ENCODE measurements around the gene ARSI.
A peak's percentile ranks its signal among the peaks of the same experiment; 100 is the strongest.

Gene ARSI

DNA sequence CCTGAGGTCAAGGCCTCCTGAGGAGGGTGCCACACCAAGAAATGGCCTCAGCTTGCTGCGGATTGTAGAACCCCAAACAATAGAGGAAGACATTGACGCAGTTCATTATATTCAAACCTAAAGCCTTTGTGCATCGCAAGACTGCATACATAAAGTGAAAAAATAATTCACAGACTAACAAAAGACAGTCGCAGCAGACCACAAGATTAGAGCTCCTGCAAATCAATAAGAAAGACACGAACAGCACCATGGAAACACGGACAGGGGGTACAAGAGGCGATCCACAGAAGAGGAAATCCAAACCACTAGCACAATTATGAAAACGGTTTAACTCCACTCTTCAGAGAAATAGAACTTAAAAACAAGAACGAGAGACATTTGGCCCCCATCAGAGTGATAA is 44.7 kb upstream of the ARSI start:
- no CpG with 5 or more reads among the region's 9 CpGs for WGBS, 2 donors (ENCODE audit: extremely low coverage in 2 of 2, insufficient read length in 2 of 2, insufficient replicate concordance in 1 of 2)
- H3K18ac ChIP-seq (ENCODE audit: low read length), result no peak overlapping the region
- no peak overlapping the region for H3K27ac ChIP-seq (replicated peaks; ENCODE audit: low read length)

DNA sequence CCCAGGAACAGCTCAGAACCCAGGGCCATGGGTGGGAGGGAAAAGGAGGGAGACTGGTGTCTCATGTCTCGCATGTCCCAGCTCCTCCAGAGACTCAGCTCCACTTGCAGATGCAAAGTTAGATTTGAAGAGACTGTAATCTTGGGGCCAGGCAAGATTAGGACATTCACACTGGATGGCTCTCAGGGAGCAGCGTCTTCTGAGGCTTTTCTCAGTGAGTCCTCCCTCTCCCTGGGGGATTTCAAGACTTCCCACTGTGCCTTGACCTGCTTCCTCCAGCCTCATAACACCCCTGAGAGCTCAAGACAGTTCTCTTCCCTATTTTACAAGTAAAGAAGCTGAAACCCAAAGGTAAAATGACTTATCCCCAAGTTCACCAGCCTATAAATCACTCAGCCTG is 44.3 kb upstream of the ARSI start:
- Histone ChIP-seq H3K14ac (ENCODE audit: low read length) (no peak overlapping the region), H3K4me3 (ENCODE audit: low read length in 2 of 2) (no peak overlapping the region), H2BK15ac (ENCODE audit: low read length) (no peak overlapping the region), H2AFZ (ENCODE audit: low read length) (peak overlapping the region; percentile 9), H2BK5ac (ENCODE audit: low read length) (no peak overlapping the region), H3K9ac (ENCODE audit: low read depth, low read length, poor library complexity) (no peak overlapping the region), H3K4ac (ENCODE audit: low read length) (no peak overlapping the region), H3K4me2 (ENCODE audit: insufficient read depth, low read length, poor library complexity, severe bottlenecking) (no peak overlapping the region), H3K36me3 (replicated peaks in 1 of 2; ENCODE audit: control insufficient read depth in 2 of 2, insufficient read depth in 2 of 2, low read length in 2 of 2) (no peaks in the 10 kb centered on the region), H2BK12ac (ENCODE audit: low read length) (no peak overlapping the region), H3K9me3 (replicated peaks in 1 of 2; ENCODE audit: control insufficient read depth in 2 of 2, insufficient read depth in 1 of 2, low read depth in 1 of 2, low read length in 2 of 2) (no peaks in the 10 kb centered on the region), H3K27ac (replicated peaks; ENCODE audit: low read length) (no peak overlapping the region), H3K27me3 (ENCODE audit: control insufficient read depth in 3 of 3, insufficient read depth in 3 of 3, low read depth in 1 of 3, low read length in 3 of 3) (peaks cover 0 to 2% (median 0%) of the 10 kb centered on the region in 3 experiments), H2BK120ac (ENCODE audit: low read depth, low read length) (no peak overlapping the region), H3K79me1 (ENCODE audit: low read depth, low read length) (no peaks in the 10 kb centered on the region), H2AK5ac (ENCODE audit: low read depth, low read length) (no peak overlapping the region), H3K4me1 (ENCODE audit: control insufficient read depth in 2 of 2, insufficient read depth in 1 of 2, low read depth in 1 of 2, low read length in 2 of 2) (peaks cover 4 to 43% of the 10 kb centered on the region in 2 donors), H3K18ac (ENCODE audit: low read length) (peak overlapping the region; percentile 9), H3K23ac (ENCODE audit: low read depth, low read length, poor library complexity) (no peak overlapping the region), H4K8ac (ENCODE audit: low read depth, low read length) (no peak overlapping the region), H4K91ac (ENCODE audit: low read depth, low read length, poor library complexity) (no peak overlapping the region)
- no peak for DNase-seq (ENCODE audit: low spot score)
- no CpG with 5 or more reads among the region's 2 CpGs for WGBS, 2 donors (ENCODE audit: extremely low coverage in 2 of 2, insufficient read length in 2 of 2, insufficient replicate concordance in 1 of 2)

More for the DNA sequence above, 44.7 kb upstream of the ARSI start:
- H3K4ac ChIP-seq (ENCODE audit: low read length), result no peak overlapping the region
- no peak overlapping the region for H3K23ac ChIP-seq (ENCODE audit: low read depth, low read length, poor library complexity)
- H4K91ac ChIP-seq (ENCODE audit: low read depth, low read length, poor library complexity), result no peak overlapping the region
- no peaks in the 10 kb centered on the region for H3K9me3 ChIP-seq (replicated peaks in 1 of 2; ENCODE audit: control insufficient read depth in 2 of 2, insufficient read depth in 1 of 2, low read depth in 1 of 2, low read length in 2 of 2)
- no peaks in the 10 kb centered on the region for H3K79me1 ChIP-seq (ENCODE audit: low read depth, low read length)
- H2BK120ac ChIP-seq (ENCODE audit: low read depth, low read length), result no peak overlapping the region
- H3K4me2 ChIP-seq (ENCODE audit: insufficient read depth, low read length, poor library complexity, severe bottlenecking), result no peak overlapping the region
- no peak overlapping the region for H2BK5ac ChIP-seq (ENCODE audit: low read length)
- peak overlapping the region; percentile 8 for H2AFZ ChIP-seq (ENCODE audit: low read length)
- H2BK15ac ChIP-seq (ENCODE audit: low read length), result no peak overlapping the region
- H3K27me3 ChIP-seq (ENCODE audit: control insufficient read depth in 3 of 3, insufficient read depth in 3 of 3, low read depth in 1 of 3, low read length in 3 of 3), result peaks cover 0 to 2% (median 0%) of the 10 kb centered on the region in 3 experiments
- no peak overlapping the region for H3K4me3 ChIP-seq (ENCODE audit: low read length in 2 of 2)
- no peak for DNase-seq (ENCODE audit: low spot score)
- no peak overlapping the region for H4K8ac ChIP-seq (ENCODE audit: low read depth, low read length)
- no peaks in the 10 kb centered on the region for H3K36me3 ChIP-seq (replicated peaks in 1 of 2; ENCODE audit: control insufficient read depth in 2 of 2, insufficient read depth in 2 of 2, low read length in 2 of 2)
- H2AK5ac ChIP-seq (ENCODE audit: low read depth, low read length), result no peak overlapping the region
- no peak overlapping the region for H3K14ac ChIP-seq (ENCODE audit: low read length)
- H3K9ac ChIP-seq (ENCODE audit: low read depth, low read length, poor library complexity), result no peak overlapping the region
- no peak overlapping the region for H2BK12ac ChIP-seq (ENCODE audit: low read length)
- peaks cover 4 to 43% of the 10 kb centered on the region in 2 donors for H3K4me1 ChIP-seq (ENCODE audit: control insufficient read depth in 2 of 2, insufficient read depth in 1 of 2, low read depth in 1 of 2, low read length in 2 of 2)

DNA sequence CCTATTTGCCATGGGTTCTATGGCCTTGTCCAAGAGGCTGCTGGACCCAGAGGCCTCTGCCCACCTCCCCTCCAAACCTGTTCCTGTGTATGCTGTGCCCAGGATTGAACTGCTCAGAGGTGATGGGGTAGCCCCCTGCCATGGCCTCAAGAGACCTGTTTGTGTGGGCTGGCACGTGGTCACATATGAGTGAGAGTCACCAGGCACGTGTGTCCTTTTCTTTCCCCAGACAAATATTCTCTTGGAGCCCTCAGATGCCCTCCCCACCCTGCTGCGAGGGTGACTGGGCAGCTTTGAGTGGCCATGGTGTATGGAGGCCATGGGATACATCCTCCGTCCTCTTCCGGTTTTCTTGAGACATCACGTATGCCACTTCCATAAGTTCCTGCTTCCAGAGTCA is 43.9 kb upstream of the ARSI start:
- Histone ChIP-seq H4K8ac (ENCODE audit: low read depth, low read length) (no peak overlapping the region), H3K9ac (ENCODE audit: low read depth, low read length, poor library complexity) (no peak overlapping the region), H3K4me2 (ENCODE audit: insufficient read depth, low read length, poor library complexity, severe bottlenecking) (no peak overlapping the region), H3K4me1 (ENCODE audit: control insufficient read depth in 2 of 2, insufficient read depth in 1 of 2, low read depth in 1 of 2, low read length in 2 of 2) (peaks cover 4 to 43% of the 10 kb centered on the region in 2 donors), H2BK15ac (ENCODE audit: low read length) (no peak overlapping the region), H3K14ac (ENCODE audit: low read length) (no peak overlapping the region), H3K18ac (ENCODE audit: low read length) (peak overlapping the region; percentile 9), H4K91ac (ENCODE audit: low read depth, low read length, poor library complexity) (no peak overlapping the region), H3K4ac (ENCODE audit: low read length) (no peak overlapping the region), H2AK5ac (ENCODE audit: low read depth, low read length) (peak overlapping the region; percentile 73), H3K27me3 (ENCODE audit: control insufficient read depth in 3 of 3, insufficient read depth in 3 of 3, low read depth in 1 of 3, low read length in 3 of 3) (peaks cover 0 to 2% (median 0%) of the 10 kb centered on the region in 3 experiments), H3K4me3 (ENCODE audit: low read length in 2 of 2) (no peak overlapping the region), H2AFZ (ENCODE audit: low read length) (peak overlapping the region; percentile 9), H3K79me1 (ENCODE audit: low read depth, low read length) (no peaks in the 10 kb centered on the region), H3K23ac (ENCODE audit: low read depth, low read length, poor library complexity) (no peak overlapping the region), H2BK12ac (ENCODE audit: low read length) (no peak overlapping the region), H3K9me3 (replicated peaks in 1 of 2; ENCODE audit: control insufficient read depth in 2 of 2, insufficient read depth in 1 of 2, low read depth in 1 of 2, low read length in 2 of 2) (no peaks in the 10 kb centered on the region), H3K36me3 (replicated peaks in 1 of 2; ENCODE audit: control insufficient read depth in 2 of 2, insufficient read depth in 2 of 2, low read length in 2 of 2) (no peaks in the 10 kb centered on the region), H2BK5ac (ENCODE audit: low read length) (no peak overlapping the region), H3K27ac (replicated peaks; ENCODE audit: low read length) (no peak overlapping the region), H2BK120ac (ENCODE audit: low read depth, low read length) (peak overlapping the region; percentile 22)
- WGBS, 2 donors (ENCODE audit: extremely low coverage in 2 of 2, insufficient read length in 2 of 2, insufficient replicate concordance in 1 of 2), result no CpG with 5 or more reads among the region's 6 CpGs
- DNase-seq (ENCODE audit: low spot score), result no peak

DNA sequence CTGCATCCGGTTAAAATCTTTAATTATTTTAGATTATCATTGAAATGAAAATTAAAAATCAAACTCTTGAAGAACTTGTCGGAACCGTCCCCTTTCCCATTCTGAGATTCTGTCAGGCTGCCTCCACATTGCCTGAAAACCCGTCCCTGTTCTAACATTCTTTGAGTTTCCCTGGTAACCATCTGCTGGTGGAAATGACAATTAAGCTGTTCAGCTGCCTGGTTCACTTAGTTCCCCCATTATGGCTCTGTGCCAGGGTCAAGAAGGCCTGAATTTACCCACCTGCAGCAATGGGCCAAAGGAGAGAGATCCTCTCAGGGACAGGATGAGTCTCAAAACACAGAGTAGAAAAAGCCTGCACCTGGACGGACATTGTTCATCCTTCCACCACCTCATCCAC is 43.0 kb upstream of the ARSI start:
- no peak overlapping the region for H3K4me2 ChIP-seq (ENCODE audit: insufficient read depth, low read length, poor library complexity, severe bottlenecking)
- no peak overlapping the region for H3K9ac ChIP-seq (ENCODE audit: low read depth, low read length, poor library complexity)
- H3K14ac ChIP-seq (ENCODE audit: low read length), result no peak overlapping the region
- H2AFZ ChIP-seq (ENCODE audit: low read length), result no peak overlapping the region
- H3K23ac ChIP-seq (ENCODE audit: low read depth, low read length, poor library complexity), result no peak overlapping the region
- no peak overlapping the region for H2BK15ac ChIP-seq (ENCODE audit: low read length)
- H3K27me3 ChIP-seq (ENCODE audit: control insufficient read depth in 3 of 3, insufficient read depth in 3 of 3, low read depth in 1 of 3, low read length in 3 of 3), result no peaks in the 10 kb centered on the region
- no peaks in the 10 kb centered on the region for H3K79me1 ChIP-seq (ENCODE audit: low read depth, low read length)
- H3K4me3 ChIP-seq (ENCODE audit: low read length in 2 of 2), result no peak overlapping the region
- no peak overlapping the region for H4K8ac ChIP-seq (ENCODE audit: low read depth, low read length)
- no peak for DNase-seq (ENCODE audit: low spot score)
- no peak overlapping the region for H3K4ac ChIP-seq (ENCODE audit: low read length)
- H3K18ac ChIP-seq (ENCODE audit: low read length), result no peak overlapping the region
- no peak overlapping the region for H4K91ac ChIP-seq (ENCODE audit: low read depth, low read length, poor library complexity)
- no peak overlapping the region for H2BK12ac ChIP-seq (ENCODE audit: low read length)
- H3K36me3 ChIP-seq (replicated peaks in 1 of 2; ENCODE audit: control insufficient read depth in 2 of 2, insufficient read depth in 2 of 2, low read length in 2 of 2), result no peaks in the 10 kb centered on the region
- no peaks in the 10 kb centered on the region for H3K9me3 ChIP-seq (replicated peaks in 1 of 2; ENCODE audit: control insufficient read depth in 2 of 2, insufficient read depth in 1 of 2, low read depth in 1 of 2, low read length in 2 of 2)
- no peak overlapping the region for H3K27ac ChIP-seq (replicated peaks; ENCODE audit: low read length)
- no peak overlapping the region for H2AK5ac ChIP-seq (ENCODE audit: low read depth, low read length)
- no CpG with 5 or more reads among the region's 5 CpGs for WGBS, 2 donors (ENCODE audit: extremely low coverage in 2 of 2, insufficient read length in 2 of 2, insufficient replicate concordance in 1 of 2)
- H2BK120ac ChIP-seq (ENCODE audit: low read depth, low read length), result no peak overlapping the region
- H3K4me1 ChIP-seq (ENCODE audit: control insufficient read depth in 2 of 2, insufficient read depth in 1 of 2, low read depth in 1 of 2, low read length in 2 of 2), result peaks cover 4 to 39% of the 10 kb centered on the region in 2 donors
- H2BK5ac ChIP-seq (ENCODE audit: low read length), result no peak overlapping the region

Measured in neuronal stem cell (in vitro differentiated cells).